ENCODE results near the gene PTPRF.

Gene PTPRF

GRCh38 chr1:43550598-43551246 lies 20.0 kb downstream of the PTPRF start:
- Histone ChIP-seq H3K27me3 (ENCODE audit: control insufficient read depth in 1 of 2, insufficient read depth in 1 of 2, low read length in 2 of 2) (no peaks in the 10 kb centered on the region), H2BK5ac (ENCODE audit: low read depth, low read length, poor library complexity, severe bottlenecking) (no peak overlapping the region), H3K36me3 (ENCODE audit: control insufficient read depth in 1 of 2, insufficient read depth in 2 of 2, low read depth in 1 of 2, low read length in 2 of 2) (peaks cover 5 to 43% of the 10 kb centered on the region in 2 experiments), H3K4me1 (ENCODE audit: control insufficient read depth, insufficient read depth, low read depth, low read length) (peaks cover 15% of the 10 kb centered on the region), H2AK5ac (ENCODE audit: low read length, severe bottlenecking) (no peak overlapping the region), H3K23ac (ENCODE audit: low read length in 2 of 2) (no peak overlapping the region), H3K27ac (ENCODE audit: low read length, poor library complexity, severe bottlenecking) (no peak overlapping the region), H4K8ac (ENCODE audit: low read length) (peak overlapping the region; percentile 85), H2BK15ac (ENCODE audit: low read depth, poor library complexity, severe bottlenecking) (no peak overlapping the region), H2BK12ac (ENCODE audit: low read length in 2 of 2) (no peak overlapping the region), H3K14ac (ENCODE audit: low read length in 2 of 2) (no peak overlapping the region), H3K9me3 (ENCODE audit: control insufficient read depth, low read length) (no peaks in the 10 kb centered on the region), H3K9ac (ENCODE audit: low read length) (peak overlapping the region; percentile 49), H3K79me1 (replicated peaks; ENCODE audit: low read length, poor library complexity, severe bottlenecking) (peaks cover 16% of the 10 kb centered on the region), H2AFZ (ENCODE audit: low read depth, low read length) (peak overlapping the region; percentile 44), H2BK120ac (ENCODE audit: low read depth, low read length) (peak overlapping the region; percentile 22), H3K4me3 (ENCODE audit: insufficient read depth in 1 of 2, low read depth in 1 of 2, low read length in 2 of 2) (no peak overlapping the region), H3K18ac (ENCODE audit: low read depth in 1 of 2, low read length in 2 of 2) (no peak overlapping the region), H3K4me2 (ENCODE audit: low read length, poor library complexity, severe bottlenecking) (peak overlapping the region; percentile 38), H4K91ac (ENCODE audit: low read length) (no peak overlapping the region), H3K4ac (ENCODE audit: low read depth in 1 of 2, low read length in 2 of 2) (no peak overlapping the region)
- no peak for DNase-seq
- WGBS = 87% methylated on average over 15 of the region's 15 CpGs

GRCh38 chr1:43551396-43551888 lies 20.8 kb downstream of the PTPRF start:
- WGBS = 100% methylated on average over 5 of the region's 7 CpGs

GRCh38 chr1:43552059-43552742 lies 21.5 kb downstream of the PTPRF start:
- Histone ChIP-seq H4K91ac (ENCODE audit: low read length) (no peak overlapping the region), H2AK5ac (ENCODE audit: low read length, severe bottlenecking) (no peak overlapping the region)

More at GRCh38 chr1:43551396-43551888, 20.8 kb downstream of the PTPRF start:
- Histone ChIP-seq H3K18ac (ENCODE audit: low read depth in 1 of 2, low read length in 2 of 2) (no peak overlapping the region), H3K27me3 (ENCODE audit: control insufficient read depth in 1 of 2, insufficient read depth in 1 of 2, low read length in 2 of 2) (no peaks in the 10 kb centered on the region), H2BK12ac (ENCODE audit: low read length in 2 of 2) (no peak overlapping the region), H3K4ac (ENCODE audit: low read depth in 1 of 2, low read length in 2 of 2) (no peak overlapping the region), H3K9ac (ENCODE audit: low read length) (no peak overlapping the region), H3K4me1 (ENCODE audit: control insufficient read depth, insufficient read depth, low read depth, low read length) (peaks cover 14% of the 10 kb centered on the region), H3K36me3 (ENCODE audit: control insufficient read depth in 1 of 2, insufficient read depth in 2 of 2, low read depth in 1 of 2, low read length in 2 of 2) (peaks cover 5 to 38% of the 10 kb centered on the region in 2 experiments), H3K4me2 (ENCODE audit: low read length, poor library complexity, severe bottlenecking) (no peak overlapping the region), H2AK5ac (ENCODE audit: low read length, severe bottlenecking) (no peak overlapping the region), H2AFZ (ENCODE audit: low read depth, low read length) (no peak overlapping the region), H4K8ac (ENCODE audit: low read length) (no peak overlapping the region), H2BK5ac (ENCODE audit: low read depth, low read length, poor library complexity, severe bottlenecking) (no peak overlapping the region), H2BK120ac (ENCODE audit: low read depth, low read length) (no peak overlapping the region), H2BK15ac (ENCODE audit: low read depth, poor library complexity, severe bottlenecking) (peak overlapping the region; percentile 58), H3K4me3 (ENCODE audit: insufficient read depth in 1 of 2, low read depth in 1 of 2, low read length in 2 of 2) (no peak overlapping the region), H3K79me1 (replicated peaks; ENCODE audit: low read length, poor library complexity, severe bottlenecking) (peaks cover 11% of the 10 kb centered on the region), H3K27ac (ENCODE audit: low read length, poor library complexity, severe bottlenecking) (no peak overlapping the region), H3K9me3 (ENCODE audit: control insufficient read depth, low read length) (no peaks in the 10 kb centered on the region), H3K14ac (ENCODE audit: low read length in 2 of 2) (no peak overlapping the region), H3K23ac (ENCODE audit: low read length in 2 of 2) (no peak overlapping the region), H4K91ac (ENCODE audit: low read length) (no peak overlapping the region)
- no peak for DNase-seq

GRCh38 chr1:43552813-43553212 lies 22.1 kb downstream of the PTPRF start:
- no peak overlapping the region for H3K4me2 ChIP-seq (ENCODE audit: low read length, poor library complexity, severe bottlenecking)
- WGBS = 83% methylated on average over 6 of the region's 6 CpGs
- no peak for DNase-seq
- H3K9ac ChIP-seq (ENCODE audit: low read length) = no peak overlapping the region
- no peak overlapping the region for H2BK120ac ChIP-seq (ENCODE audit: low read depth, low read length)
- no peak overlapping the region for H3K27ac ChIP-seq (ENCODE audit: low read length, poor library complexity, severe bottlenecking)
- no peak overlapping the region for H3K4me3 ChIP-seq (ENCODE audit: insufficient read depth in 1 of 2, low read depth in 1 of 2, low read length in 2 of 2)
- H3K4ac ChIP-seq (ENCODE audit: low read depth in 1 of 2, low read length in 2 of 2) = no peak overlapping the region
- H4K91ac ChIP-seq (ENCODE audit: low read length) = no peak overlapping the region
- H3K36me3 ChIP-seq (ENCODE audit: control insufficient read depth in 1 of 2, insufficient read depth in 2 of 2, low read depth in 1 of 2, low read length in 2 of 2) = peaks cover 5 to 33% of the 10 kb centered on the region in 2 experiments
- no peak overlapping the region for H3K18ac ChIP-seq (ENCODE audit: low read depth in 1 of 2, low read length in 2 of 2)
- peaks cover 11% of the 10 kb centered on the region for H3K4me1 ChIP-seq (ENCODE audit: control insufficient read depth, insufficient read depth, low read depth, low read length)
- no peaks in the 10 kb centered on the region for H3K27me3 ChIP-seq (ENCODE audit: control insufficient read depth in 1 of 2, insufficient read depth in 1 of 2, low read length in 2 of 2)
- H2BK5ac ChIP-seq (ENCODE audit: low read depth, low read length, poor library complexity, severe bottlenecking) = no peak overlapping the region
- H2AFZ ChIP-seq (ENCODE audit: low read depth, low read length) = no peak overlapping the region
- H3K9me3 ChIP-seq (ENCODE audit: control insufficient read depth, low read length) = no peaks in the 10 kb centered on the region
- H3K23ac ChIP-seq (ENCODE audit: low read length in 2 of 2) = no peak overlapping the region
- H3K79me1 ChIP-seq (replicated peaks; ENCODE audit: low read length, poor library complexity, severe bottlenecking) = peaks cover 9% of the 10 kb centered on the region
- no peak overlapping the region for H3K14ac ChIP-seq (ENCODE audit: low read length in 2 of 2)
- H4K8ac ChIP-seq (ENCODE audit: low read length) = no peak overlapping the region
- H2BK15ac ChIP-seq (ENCODE audit: low read depth, poor library complexity, severe bottlenecking) = no peak overlapping the region
- no peak overlapping the region for H2AK5ac ChIP-seq (ENCODE audit: low read length, severe bottlenecking)
- H2BK12ac ChIP-seq (ENCODE audit: low read length in 2 of 2) = no peak overlapping the region

More at GRCh38 chr1:43552059-43552742, 21.5 kb downstream of the PTPRF start:
- no peak overlapping the region for H3K4me2 ChIP-seq (ENCODE audit: low read length, poor library complexity, severe bottlenecking)
- no peak overlapping the region for H3K9ac ChIP-seq (ENCODE audit: low read length)
- no peak overlapping the region for H2BK12ac ChIP-seq (ENCODE audit: low read length in 2 of 2)
- H2BK5ac ChIP-seq (ENCODE audit: low read depth, low read length, poor library complexity, severe bottlenecking) = no peak overlapping the region
- peaks cover 11% of the 10 kb centered on the region for H3K79me1 ChIP-seq (replicated peaks; ENCODE audit: low read length, poor library complexity, severe bottlenecking)
- H3K9me3 ChIP-seq (ENCODE audit: control insufficient read depth, low read length) = no peaks in the 10 kb centered on the region
- no peak overlapping the region for H4K8ac ChIP-seq (ENCODE audit: low read length)
- H3K4ac ChIP-seq (ENCODE audit: low read depth in 1 of 2, low read length in 2 of 2) = no peak overlapping the region
- H3K36me3 ChIP-seq (ENCODE audit: control insufficient read depth in 1 of 2, insufficient read depth in 2 of 2, low read depth in 1 of 2, low read length in 2 of 2) = peaks cover 5 to 38% of the 10 kb centered on the region in 2 experiments
- H2BK15ac ChIP-seq (ENCODE audit: low read depth, poor library complexity, severe bottlenecking) = no peak overlapping the region
- no peak overlapping the region for H3K4me3 ChIP-seq (ENCODE audit: insufficient read depth in 1 of 2, low read depth in 1 of 2, low read length in 2 of 2)
- no peak overlapping the region for H2AFZ ChIP-seq (ENCODE audit: low read depth, low read length)
- H2BK120ac ChIP-seq (ENCODE audit: low read depth, low read length) = no peak overlapping the region
- no peak overlapping the region for H3K23ac ChIP-seq (ENCODE audit: low read length in 2 of 2)
- H3K18ac ChIP-seq (ENCODE audit: low read depth in 1 of 2, low read length in 2 of 2) = no peak overlapping the region
- H3K14ac ChIP-seq (ENCODE audit: low read length in 2 of 2) = no peak overlapping the region
- no peak overlapping the region for H3K27ac ChIP-seq (ENCODE audit: low read length, poor library complexity, severe bottlenecking)
- H3K4me1 ChIP-seq (ENCODE audit: control insufficient read depth, insufficient read depth, low read depth, low read length) = peaks cover 14% of the 10 kb centered on the region
- H3K27me3 ChIP-seq (ENCODE audit: control insufficient read depth in 1 of 2, insufficient read depth in 1 of 2, low read length in 2 of 2) = no peaks in the 10 kb centered on the region
- 75% methylated on average over 5 of the region's 5 CpGs for WGBS
- no peak for DNase-seq
